Activated CD8-positive, alpha-beta T cell treated with anti-CD3 and anti-CD28 coated beads for 36 hours (primary cell): ENCODE measurements around the gene SCN10A. TPM values are rescaled to one million over a fixed set of nuclear protein-coding genes. Genes with fewer than 3 reads are reported as not detected.

ENCODE experiments used
- ATAC-seq: fragments of 200-7000 bp; cut with Tn5 transposase; one replicate; pipeline ENCODE4 v1.10.0; 2021; ENCODE audit warnings: mild to moderate bottlenecking, moderate library complexity
- CTCF ChIA-PET: fragments of 350-600 bp; sonication (Branson Sonifier 250); formaldehyde crosslinking; loops from one replicate; lab custom pipeline; 2021; ENCODE audit warnings: antibody characterized with exemption; lab: Charles Lee
- POLR2A ChIA-PET: fragments of 350-600 bp; sonication (Branson Sonifier 250); formaldehyde crosslinking; loops from one replicate; lab custom pipeline; 2021; ENCODE audit warnings: antibody characterized with exemption; lab: Charles Lee
- DNase-seq: peaks from one replicate; pipeline ENCODE4 v3.0.0-alpha.2; 2020
- H3K27ac Mint-ChIP-seq: one replicate; pipeline ENCODE4 v1.8.0; 2021; ENCODE audit warnings: mild to moderate bottlenecking, mixed read lengths
- H3K27me3 Mint-ChIP-seq: one replicate; pipeline ENCODE4 v1.8.0; 2021; ENCODE audit warnings: mixed read lengths
- H3K36me3 Mint-ChIP-seq: one replicate; pipeline ENCODE4 v1.8.0; 2021; ENCODE audit warnings: low read depth, mixed read lengths
- H3K4me1 Mint-ChIP-seq: one replicate; pipeline ENCODE4 v1.8.0; 2021; ENCODE audit warnings: low read depth, mixed read lengths
- H3K4me3 Mint-ChIP-seq: one replicate; pipeline ENCODE4 v1.8.0; 2021; ENCODE audit warnings: mild to moderate bottlenecking, moderate library complexity, mixed read lengths
- H3K9me3 Mint-ChIP-seq: one replicate; pipeline ENCODE4 v1.8.0; 2021; ENCODE audit warnings: mixed read lengths
- CTCF ChIP-seq: fragments of 200-600 bp; IDR thresholded peaks from one replicate; pipeline ENCODE4 v1.8.0; 2022; ENCODE audit warnings: antibody characterized with exemption, mild to moderate bottlenecking
- intact Hi-C: fragments of 100-400 bp; cut with micrococcal nuclease; formaldehyde crosslinking; loops from one replicate; pipeline ENCODE4 v1.10.0; 2022
- total RNA-seq, 2 experiments: library from RNA; stranded (reverse); gene quantifications; one replicate each; pipeline ENCODE4 v1.2.3, GENCODE V29; 2021

The SCN10A gene
- total RNA-seq, 2 experiments from 2014 or later, result not detected

GRCh38 chr3:38746641-38747040 is 69.4 kb downstream of the SCN10A start:
- Mint-ChIP-seq H3K27ac (no peak overlapping the region), H3K27me3 (peaks cover 15% of the 10 kb centered on the region)
- no peak for TF ChIP-seq CTCF

GRCh38 chr3:38743043-38743442 is 73.0 kb downstream of the SCN10A start:
- H3K4me3 Mint-ChIP-seq, result no peak overlapping the region
- H3K27ac Mint-ChIP-seq, result no peak overlapping the region
- DNase-seq (no peak), ATAC-seq (no peak)
- no peak for TF ChIP-seq CTCF
- POLR2A ChIA-PET, result no interaction called here
- no peaks in the 10 kb centered on the region for H3K4me1 Mint-ChIP-seq
- CTCF ChIA-PET, result interaction anchor here (1.5 to 1.7 kb wide), 2 partner anchors 256 to 257 kb away, joined by 4 read pairs; no protein-coding TSS in a partner anchor
- intact Hi-C loops, result no loop called here
- H3K9me3 Mint-ChIP-seq, result no peaks in the 10 kb centered on the region
- no peaks in the 10 kb centered on the region for H3K36me3 Mint-ChIP-seq
- peaks cover 21% of the 10 kb centered on the region for H3K27me3 Mint-ChIP-seq

More at GRCh38 chr3:38746641-38747040, 69.4 kb downstream of the SCN10A start:
- CTCF ChIA-PET, result no interaction called here
- POLR2A ChIA-PET, result no interaction called here
- Mint-ChIP-seq H3K36me3 (no peaks in the 10 kb centered on the region), H3K4me1 (no peaks in the 10 kb centered on the region), H3K9me3 (no peaks in the 10 kb centered on the region), H3K4me3 (no peak overlapping the region)
- ATAC-seq (no peak), DNase-seq (no peak)
- intact Hi-C loops, result no loop called here

GRCh38 chr3:38742550-38742949 is 73.5 kb downstream of the SCN10A start:
- Mint-ChIP-seq H3K9me3 (no peaks in the 10 kb centered on the region), H3K27ac (no peak overlapping the region), H3K27me3 (peaks cover 21% of the 10 kb centered on the region), H3K36me3 (no peaks in the 10 kb centered on the region), H3K4me1 (no peaks in the 10 kb centered on the region), H3K4me3 (no peak overlapping the region)
- intact Hi-C loops, result no loop called here
- CTCF ChIA-PET, result interaction anchor here (1.7 kb wide), 1 partner anchor 257 kb away, joined by 4 read pairs; no protein-coding TSS in a partner anchor
- POLR2A ChIA-PET, result no interaction called here
- DNase-seq (no peak), ATAC-seq (no peak)
- no peak for TF ChIP-seq CTCF

GRCh38 chr3:38740537-38740936 is 75.5 kb downstream of the SCN10A start:
- H3K27me3 Mint-ChIP-seq, result peaks cover 21% of the 10 kb centered on the region
- no peaks in the 10 kb centered on the region for H3K36me3 Mint-ChIP-seq
- ChIA-PET CTCF (interaction anchor here (1.8 to 3.1 kb wide), 2 partner anchors 19 to 259 kb away, joined by 4 to 13 read pairs; no protein-coding TSS in a partner anchor), POLR2A (no interaction called here)
- H3K9me3 Mint-ChIP-seq, result no peaks in the 10 kb centered on the region
- no peak for TF ChIP-seq CTCF
- H3K4me1 Mint-ChIP-seq, result no peaks in the 10 kb centered on the region
- DNase-seq, result no peak
- intact Hi-C loops, result no loop called here
- H3K27ac Mint-ChIP-seq, result no peak overlapping the region
- H3K4me3 Mint-ChIP-seq, result no peak overlapping the region
- no peak for ATAC-seq

GRCh38 chr3:38739931-38740330 is 76.1 kb downstream of the SCN10A start:
- intact Hi-C loops, result loop anchor here (5.0 to 10.0 kb wide), 2 partner anchors 102 to 255 kb away; no protein-coding TSS in a partner anchor
- DNase-seq (no peak), ATAC-seq (no peak)
- Mint-ChIP-seq H3K27ac (no peak overlapping the region), H3K4me1 (no peaks in the 10 kb centered on the region), H3K36me3 (no peaks in the 10 kb centered on the region), H3K27me3 (peaks cover 21% of the 10 kb centered on the region), H3K9me3 (no peaks in the 10 kb centered on the region), H3K4me3 (no peak overlapping the region)
- ChIA-PET CTCF (interaction anchor here (1.1 to 3.1 kb wide), 4 partner anchors 20 to 260 kb away, joined by 4 to 13 read pairs (median 6); no protein-coding TSS in a partner anchor), POLR2A (no interaction called here)
- no peak for TF ChIP-seq CTCF
